Neural cell (in vitro differentiated cells): Measurements from ENCODE around the gene PLXDC1. TPM values are rescaled to one million over a fixed set of nuclear protein-coding genes. Genes with fewer than 3 reads are reported as not detected.

ENCODE experiments used
- H2AFZ ChIP-seq: fragments of 200-600, 300-800 bp; sonication (generic), shearing (Covaris generic); 2 replicates; pipeline ENCODE4 v1.6.0; 2014; ENCODE audit warnings: low read depth, mild to moderate bottlenecking, antibody characterized with exemption, low read length, moderate library complexity
- H3F3A ChIP-seq: fragments of 200-600 bp; shearing (Covaris generic); 2 replicates; pipeline ENCODE4 v1.6.1; 2016; ENCODE audit warnings: mild to moderate bottlenecking, moderate library complexity, mixed read lengths, antibody characterized with exemption, low read length; ENCODE audit not compliant: insufficient read depth, poor library complexity, severe bottlenecking
- H3K27ac ChIP-seq: fragments of 200-600, 300-800 bp; sonication (generic), shearing (Covaris generic); 2 replicates; pipeline ENCODE4 v1.5.1; 2014; ENCODE audit warnings: mild to moderate bottlenecking, low read length, moderate library complexity
- H3K27me3 ChIP-seq: fragments of 300-800, 200-600 bp; sonication (generic), shearing (Covaris generic); 2 replicates; pipeline ENCODE4 v1.6.0; 2014; ENCODE audit warnings: mild to moderate bottlenecking, low read depth, low read length, moderate library complexity; ENCODE audit not compliant: insufficient read depth
- H3K36me3 ChIP-seq: fragments of 300-800, 200-600 bp; sonication (generic), shearing (Covaris generic); 2 replicates; pipeline ENCODE4 v1.5.1; 2014; ENCODE audit warnings: mild to moderate bottlenecking, antibody characterized with exemption, low read length, moderate library complexity; ENCODE audit not compliant: insufficient read depth
- H3K4me2 ChIP-seq: fragments of 300-800, 200-600 bp; sonication (generic), shearing (Covaris generic); 2 replicates; pipeline ENCODE4 v1.6.0; 2014; ENCODE audit warnings: mild to moderate bottlenecking, low read length
- H3K4me3 ChIP-seq: fragments of 300-800, 200-600 bp; sonication (generic), shearing (Covaris generic); 2 replicates; pipeline ENCODE4 v1.5.1; 2014; ENCODE audit warnings: mild to moderate bottlenecking, low read length, moderate library complexity
- H3K79me2 ChIP-seq: fragments of 200-600 bp; shearing (Covaris generic); replicated peaks from 2 replicates; pipeline ENCODE4 v1.6.0; 2014; ENCODE audit warnings: mild to moderate bottlenecking, low read length, moderate library complexity; ENCODE audit not compliant: insufficient read depth
- H3K9ac ChIP-seq: fragments of 300-800, 200-600 bp; sonication (generic), shearing (Covaris generic); 2 replicates; pipeline ENCODE4 v1.6.1; 2016; ENCODE audit warnings: mild to moderate bottlenecking, low read length, mixed read lengths
- H3K9me2 ChIP-seq: fragments of 200-600 bp; shearing (Covaris generic); 2 replicates; pipeline ENCODE4 v1.6.1; 2016; ENCODE audit warnings: mild to moderate bottlenecking, low read length, mixed read lengths; ENCODE audit not compliant: insufficient read depth
- H3K9me3 ChIP-seq: fragments of 200-600, 300-800 bp; sonication (generic), shearing (Covaris generic); 2 replicates; pipeline ENCODE4 v1.6.1; 2016; ENCODE audit warnings: mild to moderate bottlenecking, mixed run types, low read length, moderate library complexity, mixed read lengths
- H4K20me1 ChIP-seq: fragments of 200-600 bp; shearing (Covaris generic); 2 replicates; pipeline ENCODE4 v1.6.1; 2016; ENCODE audit warnings: mild to moderate bottlenecking, mixed run types; ENCODE audit not compliant: insufficient read depth
- CTCF ChIP-seq: fragments of 450-650 bp; IDR thresholded peaks from 2 replicates; pipeline ENCODE4 v1.5.1; 2014; ENCODE audit warnings: antibody characterized with exemption, mild to moderate bottlenecking, moderate library complexity; ENCODE audit not compliant: poor library complexity, severe bottlenecking
- EP300 ChIP-seq: fragments of 450-650 bp; conservative IDR thresholded peaks from 2 replicates; pipeline ENCODE4 v1.6.1; 2014; ENCODE audit warnings: antibody characterized with exemption, mild to moderate bottlenecking, moderate library complexity; ENCODE audit not compliant: poor library complexity, severe bottlenecking
- EZH2 ChIP-seq: fragments of 200-600, 300-800 bp; shearing (Covaris generic), sonication (generic); IDR thresholded peaks from 2 replicates; pipeline ENCODE4 v1.6.1; 2014; ENCODE audit warnings: antibody characterized with exemption, low read length, borderline replicate concordance, mild to moderate bottlenecking; ENCODE audit not compliant: insufficient read depth, poor library complexity, severe bottlenecking
- MXI1 ChIP-seq: fragments of 450-650 bp; conservative IDR thresholded peaks from 2 replicates; pipeline ENCODE4 v1.6.1; 2014; ENCODE audit warnings: antibody characterized with exemption, mild to moderate bottlenecking; ENCODE audit not compliant: poor library complexity, severe bottlenecking
- POLR2AphosphoS5 ChIP-seq: IDR thresholded peaks from 2 replicates; pipeline ENCODE4 v1.6.1; 2012
- RAD21 ChIP-seq: fragments of 450-650 bp; conservative IDR thresholded peaks from 2 replicates; pipeline ENCODE4 v1.6.1; 2014; ENCODE audit warnings: antibody characterized with exemption, mild to moderate bottlenecking, moderate library complexity
- REST ChIP-seq: IDR thresholded peaks from 2 replicates; pipeline ENCODE4 v1.6.1; 2012; ENCODE audit warnings: borderline replicate concordance
- SMC3 ChIP-seq: fragments of 450-650 bp; conservative IDR thresholded peaks from 2 replicates; pipeline ENCODE4 v1.6.1; 2014; ENCODE audit warnings: antibody characterized with exemption, mild to moderate bottlenecking, moderate library complexity; ENCODE audit not compliant: poor library complexity
- TAF1 ChIP-seq: IDR thresholded peaks from 2 replicates; pipeline ENCODE4 v1.6.1; 2012; ENCODE audit warnings: low read depth
- polyA plus RNA-seq: library from polyadenylated mRNA; depleted of rRNA; stranded (reverse); fragments of >200 nt; gene quantifications from 2 replicates; pipeline ENCODE4 v1.2.3, GENCODE V29; 2014

PLXDC1 gene
- polyA plus RNA-seq, 1 donor from 2014 or later = 10.0 TPM

GRCh38 chr17:39192901-39193300 is 41.5 kb upstream of the PLXDC1 start:
- Histone ChIP-seq H3K4me3 (peak overlapping the region; percentile 98), H4K20me1 (peaks cover 6% of the 10 kb centered on the region), H3K9ac (no peak overlapping the region), H3K27ac (no peak overlapping the region), H2AFZ (no peak overlapping the region), H3K27me3 (no peaks in the 10 kb centered on the region), H3K36me3 (no peaks in the 10 kb centered on the region), H3K4me2 (no peak overlapping the region), H3K79me2 (peaks cover 22% of the 10 kb centered on the region), H3K9me2 (no peaks in the 10 kb centered on the region), H3F3A (no peaks in the 10 kb centered on the region), H3K9me3 (no peaks in the 10 kb centered on the region)
- TF ChIP-seq POLR2AphosphoS5 (no peak), CTCF (no peak), RAD21 (no peak), MXI1 (no peak), EP300 (no peak), SMC3 (no peak), TAF1 (no peak), REST (no peak), EZH2 (no peak)

GRCh38 chr17:39191750-39192510 is 40.5 kb upstream of the PLXDC1 start:
- no peak for TF ChIP-seq RAD21
- TF ChIP-seq POLR2AphosphoS5 = no peak
- no peak for TF ChIP-seq EP300
- no peak for TF ChIP-seq SMC3
- no peak for TF ChIP-seq MXI1
- no peak for TF ChIP-seq CTCF
- no peak for TF ChIP-seq REST
- no peak for TF ChIP-seq EZH2
- TF ChIP-seq TAF1 = no peak
- Histone ChIP-seq H3K27ac (no peak overlapping the region), H3K9me2 (no peaks in the 10 kb centered on the region)

More at GRCh38 chr17:39191750-39192510, 40.5 kb upstream of the PLXDC1 start:
- Histone ChIP-seq H3K79me2 (peaks cover 22% of the 10 kb centered on the region), H3K9ac (no peak overlapping the region), H3K36me3 (peaks cover 6% of the 10 kb centered on the region), H4K20me1 (peaks cover 6% of the 10 kb centered on the region), H3K9me3 (no peaks in the 10 kb centered on the region), H2AFZ (no peak overlapping the region), H3K4me3 (no peak overlapping the region), H3K27me3 (no peaks in the 10 kb centered on the region), H3F3A (no peaks in the 10 kb centered on the region), H3K4me2 (no peak overlapping the region)
